Endothelial cell of umbilical vein (primary cell): ENCODE results near the gene LHFPL2. TPM values are rescaled to one million over a fixed set of nuclear protein-coding genes. Genes with fewer than 3 reads are reported as not detected.

Experiments used
- BruUV-seq: library from RNA; stranded (reverse); fragments of 400-500 nt; replicated peaks from 2 replicates; lab custom pipeline; 2021; lab: Mats Ljungman, UMichigan
- CTCF ChIA-PET: fragments of 300-600, 350-600 bp; sonication (Branson Sonifier 250); formaldehyde crosslinking; loops from one replicate; lab custom pipeline; 2021; ENCODE audit warnings: antibody characterized with exemption, inconsistent platforms; lab: Charles Lee
- POLR2A ChIA-PET: fragments of 300-600, 350-600 bp; sonication (Branson Sonifier 250); formaldehyde crosslinking; loops from one replicate; lab custom pipeline; 2021; ENCODE audit warnings: antibody characterized with exemption, inconsistent platforms; lab: Charles Lee
- DNase-seq: peaks from one replicate; pipeline ENCODE4 v3.0.0-alpha.2; 2011; ENCODE audit warnings: low read depth, low spot score
- FAIRE-seq: peaks from 2 replicates; lab custom pipeline; 2011; peaks lifted over from hg19 to GRCh38; lab: Jason Lieb, UNC
- H2AFZ ChIP-seq: 2 replicates; pipeline ENCODE4 v1.6.0; 2012; ENCODE audit warnings: low read depth, low read length, control low read depth, inconsistent platforms
- H3K27ac ChIP-seq: 2 replicates; pipeline ENCODE4 v1.5.1; 2011; ENCODE audit warnings: low read depth, mild to moderate bottlenecking, control low read depth, low read length, moderate library complexity; ENCODE audit not compliant: insufficient read depth
- H3K27me3 ChIP-seq, 2 experiments: 2 replicates each; pipeline versions ENCODE4 v1.6.0 to v1.6.1; 2011; ENCODE audit warnings: low read length in 2 of 2, mixed read lengths in 1 of 2; ENCODE audit not compliant: control insufficient read depth in 2 of 2, insufficient read depth in 2 of 2
- H3K36me3 ChIP-seq, 2 experiments: 2 replicates in 1 of 2; 3 replicates in 1 of 2; pipeline ENCODE4 v1.5.1; 2011; ENCODE audit warnings: low read length in 2 of 2, mild to moderate bottlenecking in 1 of 2, moderate library complexity in 1 of 2; ENCODE audit not compliant: control insufficient read depth in 2 of 2, insufficient read depth in 2 of 2; ENCODE audit errors: extremely low read depth in 1 of 2
- H3K4me1 ChIP-seq: 3 replicates; pipeline ENCODE4 v1.5.1; 2011; ENCODE audit warnings: mild to moderate bottlenecking, low read length; ENCODE audit not compliant: control insufficient read depth, insufficient read depth; ENCODE audit errors: extremely low read depth
- H3K4me2 ChIP-seq: 2 replicates; pipeline ENCODE4 v1.6.1; 2011; ENCODE audit warnings: low read length, control low read depth, mixed read lengths; ENCODE audit not compliant: insufficient read depth
- H3K4me3 ChIP-seq, 3 experiments: fragments of 200-600 bp in 1 of 3; sonication (generic), shearing (Covaris generic) in 1 of 3; replicated peaks in 1 of 3; 2 replicates each; pipeline ENCODE4 v1.5.1; 2011 to 2016; ENCODE audit warnings: control low read depth in 3 of 3, low read length in 3 of 3, mild to moderate bottlenecking in 2 of 3, inconsistent platforms in 1 of 3, low read depth in 1 of 3, moderate library complexity in 1 of 3; ENCODE audit not compliant: insufficient read depth in 1 of 3
- H3K79me2 ChIP-seq: 2 replicates; pipeline ENCODE4 v1.6.0; 2012; ENCODE audit warnings: low read length, inconsistent platforms; ENCODE audit not compliant: control insufficient read depth, insufficient read depth
- H3K9ac ChIP-seq: replicated peaks from 2 replicates; pipeline ENCODE3; 2011; ENCODE audit warnings: low read length, control low read depth; ENCODE audit not compliant: insufficient read depth; ENCODE audit errors: extremely low read depth
- H3K9me1 ChIP-seq: replicated peaks from 3 replicates; pipeline ENCODE4 v1.6.0; 2011; ENCODE audit warnings: mild to moderate bottlenecking, low read length; ENCODE audit not compliant: control insufficient read depth, insufficient read depth; ENCODE audit errors: extremely low read depth
- H3K9me3 ChIP-seq: replicated peaks from 2 replicates; pipeline ENCODE4 v1.5.1; 2012; ENCODE audit warnings: low read length, inconsistent platforms; ENCODE audit not compliant: control insufficient read depth, insufficient read depth
- H4K20me1 ChIP-seq: replicated peaks from 2 replicates; pipeline ENCODE3; 2011; ENCODE audit warnings: mild to moderate bottlenecking, low read length; ENCODE audit not compliant: control insufficient read depth, insufficient read depth; ENCODE audit errors: extremely low read depth
- EZH2 ChIP-seq: IDR thresholded peaks from 2 replicates; pipeline ENCODE4 v1.6.1; 2012; ENCODE audit warnings: borderline replicate concordance, low read depth, mild to moderate bottlenecking, moderate library complexity, low read length, inconsistent platforms; ENCODE audit not compliant: severe bottlenecking
- FOS ChIP-seq: IDR thresholded peaks from 2 replicates; pipeline ENCODE4 v1.6.1; 2011; ENCODE audit warnings: mild to moderate bottlenecking, low read length, moderate library complexity, borderline replicate concordance; ENCODE audit not compliant: insufficient read depth
- GATA2 ChIP-seq: IDR thresholded peaks from 2 replicates; pipeline ENCODE4 v1.7.0; 2011; ENCODE audit warnings: low read depth, mild to moderate bottlenecking, moderate library complexity, mixed read lengths, low read length; ENCODE audit not compliant: insufficient read length, insufficient read depth
- JUN ChIP-seq: IDR thresholded peaks from 2 replicates; pipeline ENCODE4 v1.6.1; 2011; ENCODE audit warnings: borderline replicate concordance, low read depth; ENCODE audit not compliant: insufficient read length, insufficient read depth
- MYC ChIP-seq: IDR thresholded peaks from one replicate; pipeline ENCODE4 v1.6.1; 2011; ENCODE audit warnings: mild to moderate bottlenecking, low read depth, low read length
- POLR2A ChIP-seq: IDR thresholded peaks from 2 replicates; pipeline ENCODE4 v1.6.1; 2012; ENCODE audit warnings: low read depth, mild to moderate bottlenecking, control low read depth, low read length
- POLR2AphosphoS5 ChIP-seq: IDR thresholded peaks from 2 replicates; pipeline ENCODE4 v1.6.1; 2012; ENCODE audit warnings: low read depth, mild to moderate bottlenecking, control low read depth, low read length, moderate library complexity; ENCODE audit not compliant: insufficient read depth
- dilution Hi-C: fragments of 300-500 bp; cut with MboI; formaldehyde crosslinking; loops from one replicate; pipeline ENCODE4 v1.15.0; 2019; ENCODE audit warnings: low sequenced_read_pairs; ENCODE audit not compliant: extremely low pct_ligation_motif_present
- intact Hi-C: fragments of 100-400 bp; cut with micrococcal nuclease; formaldehyde crosslinking; loops from one replicate; pipeline ENCODE4 v1.10.0; 2022
- polyA plus RNA-seq, 4 experiments: library from polyadenylated mRNA; depleted of rRNA in 3 of 4; stranded (reverse) in 3 of 4; unstranded in 1 of 4; fragments of >200 nt; gene quantifications; 2 replicates each; pipeline versions ENCODE4 v1.2.1 to v1.2.3, GENCODE V29; 2011 to 2012; ENCODE audit warnings: missing spikeins in 1 of 4
- total RNA-seq: library from RNA; stranded (reverse); gene quantifications from 2 replicates; pipeline ENCODE4 v1.2.3, GENCODE V29; 2021
- TF ChIP-seq, protein P1 (sequence below): IDR thresholded peaks from 2 replicates; pipeline ENCODE4 v1.6.1; 2011; ENCODE audit not compliant: insufficient read depth, insufficient read length
- TF ChIP-seq, protein P2 (sequence below), 2 donors: IDR thresholded peaks; 1 replicate in 1 of 2; 2 replicates in 1 of 2; pipeline ENCODE4 v1.5.1; 2011; ENCODE audit warnings: low read length in 2 of 2, mild to moderate bottlenecking in 2 of 2, moderate library complexity in 2 of 2, control low read depth in 1 of 2, inconsistent platforms in 1 of 2, low read depth in 1 of 2; ENCODE audit not compliant: insufficient read depth in 1 of 2; ENCODE audit errors: extremely low read depth in 1 of 2

LHFPL2 gene
- total and polyA plus RNA-seq, 2 donors (not counting 3 experiments of a cell fraction or from before 2014, with no cell fraction given), result 9.6 to 36.3 TPM

DNA sequence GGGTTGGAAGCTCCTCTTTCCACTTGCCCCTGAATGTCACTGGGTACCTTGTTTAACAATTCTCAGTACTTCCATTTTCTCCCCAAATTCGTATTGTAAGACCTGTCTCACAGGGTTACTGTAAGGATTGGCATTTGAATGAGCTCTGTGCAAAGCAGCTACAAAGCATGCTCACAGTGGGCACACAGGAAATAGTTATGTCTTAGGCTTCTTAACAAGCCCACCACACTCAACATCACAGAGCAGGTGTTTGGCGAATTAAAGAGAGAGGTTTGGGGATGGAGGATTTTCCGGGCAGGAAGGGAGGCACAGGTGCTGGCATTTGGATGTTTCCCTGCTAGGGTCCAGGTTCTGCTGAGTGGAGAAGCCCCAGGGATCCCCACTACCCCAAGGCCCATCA lies 17.0 kb upstream of the LHFPL2 start:
- TF ChIP-seq JUN, result no peak
- TF ChIP-seq, protein P1, sequence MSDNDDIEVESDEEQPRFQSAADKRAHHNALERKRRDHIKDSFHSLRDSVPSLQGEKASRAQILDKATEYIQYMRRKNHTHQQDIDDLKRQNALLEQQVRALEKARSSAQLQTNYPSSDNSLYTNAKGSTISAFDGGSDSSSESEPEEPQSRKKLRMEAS, result no peak
- TF ChIP-seq MYC, result no peak
- no peak for TF ChIP-seq FOS
- TF ChIP-seq POLR2A, result no peak
- no peak for TF ChIP-seq EZH2
- TF ChIP-seq POLR2AphosphoS5, result no peak
- TF ChIP-seq GATA2, result no peak
- TF ChIP-seq, protein P2, sequence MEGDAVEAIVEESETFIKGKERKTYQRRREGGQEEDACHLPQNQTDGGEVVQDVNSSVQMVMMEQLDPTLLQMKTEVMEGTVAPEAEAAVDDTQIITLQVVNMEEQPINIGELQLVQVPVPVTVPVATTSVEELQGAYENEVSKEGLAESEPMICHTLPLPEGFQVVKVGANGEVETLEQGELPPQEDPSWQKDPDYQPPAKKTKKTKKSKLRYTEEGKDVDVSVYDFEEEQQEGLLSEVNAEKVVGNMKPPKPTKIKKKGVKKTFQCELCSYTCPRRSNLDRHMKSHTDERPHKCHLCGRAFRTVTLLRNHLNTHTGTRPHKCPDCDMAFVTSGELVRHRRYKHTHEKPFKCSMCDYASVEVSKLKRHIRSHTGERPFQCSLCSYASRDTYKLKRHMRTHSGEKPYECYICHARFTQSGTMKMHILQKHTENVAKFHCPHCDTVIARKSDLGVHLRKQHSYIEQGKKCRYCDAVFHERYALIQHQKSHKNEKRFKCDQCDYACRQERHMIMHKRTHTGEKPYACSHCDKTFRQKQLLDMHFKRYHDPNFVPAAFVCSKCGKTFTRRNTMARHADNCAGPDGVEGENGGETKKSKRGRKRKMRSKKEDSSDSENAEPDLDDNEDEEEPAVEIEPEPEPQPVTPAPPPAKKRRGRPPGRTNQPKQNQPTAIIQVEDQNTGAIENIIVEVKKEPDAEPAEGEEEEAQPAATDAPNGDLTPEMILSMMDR (IDR thresholded peaks at IDR 0.05; ENCODE audit: extremely low read depth in 1 of 2, insufficient read depth in 1 of 2, low read depth in 1 of 2, low read length in 2 of 2), result no peak
- Histone ChIP-seq H3K9ac (no peak overlapping the region), H3K4me3 (no peak overlapping the region), H3K9me3 (no peaks in the 10 kb centered on the region), H3K36me3 (no peaks in the 10 kb centered on the region), H3K4me1 (no peaks in the 10 kb centered on the region), H3K27me3 (peaks cover 0 to 2% of the 10 kb centered on the region in 2 experiments), H3K27ac (no peak overlapping the region), H3K79me2 (no peaks in the 10 kb centered on the region), H2AFZ (no peak overlapping the region), H3K4me2 (no peak overlapping the region), H4K20me1 (no peaks in the 10 kb centered on the region), H3K9me1 (no peaks in the 10 kb centered on the region)
- no TSS peak for BruUV-seq
- ChIA-PET POLR2A (no interaction called here), CTCF (no interaction called here)
- DNase-seq (no peak), FAIRE-seq (no peak)
- intact Hi-C loops, result no loop called here
- dilution Hi-C loops, result no loop called here
